SK-N-SH (cell line): ENCODE data around the gene SYT7. TPM values are rescaled to one million over a fixed set of nuclear protein-coding genes. Genes with fewer than 3 reads are reported as not detected.

Experiments used
- CTCF ChIA-PET: fragments of 300-600, 350-600 bp; formaldehyde crosslinking; extraction: SDS; loops from one replicate; lab custom pipeline; 2021; lab: Yijun Ruan, JAX
- POLR2A ChIA-PET: fragments of 350-600 bp; sonication (Branson Sonifier 250); formaldehyde crosslinking; extraction: SDS; loops from one replicate; lab custom pipeline; 2020; ENCODE audit warnings: antibody characterized with exemption, inconsistent platforms; lab: Yijun Ruan, JAX
- DNase-seq: peaks from one replicate; pipeline ENCODE4 v3.0.0; 2012
- H2AFZ ChIP-seq: fragments of 200-600 bp; sonication (generic); 2 replicates; pipeline ENCODE4 v1.8.1; 2016; ENCODE audit warnings: antibody characterized with exemption, mild to moderate bottlenecking, low read depth
- H3F3A ChIP-seq: fragments of 200-600 bp; sonication (generic); replicated peaks from 2 replicates; pipeline ENCODE3; 2016; ENCODE audit warnings: antibody characterized with exemption, mild to moderate bottlenecking; ENCODE audit not compliant: insufficient read depth
- H3K27ac ChIP-seq, 2 experiments: fragments of 200-500 bp in 1 of 2; fragments of 200-600 bp in 1 of 2; sonication (Bioruptor generic) in 1 of 2; sonication (generic), shearing (Covaris generic) in 1 of 2; 2 replicates each; pipeline versions ENCODE4 v1.5.1 to v1.6.1; 2014 to 2016; ENCODE audit warnings: low read depth in 2 of 2, inconsistent platforms in 1 of 2, low read length in 1 of 2, mild to moderate bottlenecking in 1 of 2, mixed read lengths in 1 of 2
- H3K27me3 ChIP-seq: fragments of 200-600 bp; sonication (generic), shearing (Covaris generic); 2 replicates; pipeline ENCODE4 v1.6.1; 2016; ENCODE audit warnings: mixed run types; ENCODE audit not compliant: insufficient read depth
- H3K36me3 ChIP-seq, 2 experiments: fragments of 200-500 bp in 1 of 2; fragments of 200-600 bp in 1 of 2; sonication (Bioruptor generic) in 1 of 2; sonication (generic) in 1 of 2; replicated peaks in 1 of 2; 2 replicates each; pipeline versions ENCODE3 to v1.5.1; 2014 to 2016; ENCODE audit warnings: low read length in 1 of 2, mild to moderate bottlenecking in 1 of 2; ENCODE audit not compliant: insufficient read depth in 2 of 2, control insufficient read depth in 1 of 2
- H3K4me1 ChIP-seq, 2 experiments: fragments of 200-500 bp in 1 of 2; fragments of 200-600 bp in 1 of 2; sonication (Bioruptor generic) in 1 of 2; sonication (generic), shearing (Covaris generic) in 1 of 2; 2 replicates each; pipeline versions ENCODE4 v1.5.1 to v1.6.1; 2014 to 2016; ENCODE audit warnings: low read depth in 1 of 2, low read length in 1 of 2, mixed run types in 1 of 2; ENCODE audit not compliant: insufficient read depth in 2 of 2, control insufficient read depth in 1 of 2
- H3K4me2 ChIP-seq: fragments of 200-600 bp; sonication (generic), shearing (Covaris generic); 2 replicates; pipeline ENCODE4 v1.6.1; 2017; ENCODE audit warnings: mixed run types
- H3K4me3 ChIP-seq, 2 experiments: fragments of 200-500 bp in 1 of 2; fragments of 200-600 bp in 1 of 2; sonication (Bioruptor generic) in 1 of 2; sonication (generic), shearing (Covaris generic) in 1 of 2; 2 replicates each; pipeline versions ENCODE4 v1.5.1 to v1.8.1; 2014 to 2016; ENCODE audit warnings: low read depth in 2 of 2, inconsistent platforms in 1 of 2, low read length in 1 of 2, mild to moderate bottlenecking in 1 of 2, mixed read lengths in 1 of 2, moderate library complexity in 1 of 2
- H3K79me2 ChIP-seq: fragments of 200-600 bp; sonication (generic); 2 replicates; pipeline ENCODE4 v1.8.1; 2017; ENCODE audit warnings: mild to moderate bottlenecking; ENCODE audit not compliant: insufficient read depth
- H3K9ac ChIP-seq: fragments of 200-600 bp; sonication (generic); 2 replicates; pipeline ENCODE4 v1.6.1; 2017; ENCODE audit warnings: mixed run types
- H3K9me2 ChIP-seq: fragments of 200-600 bp; sonication (generic); 2 replicates; pipeline ENCODE4 v1.6.1; 2017; ENCODE audit warnings: mixed run types
- H3K9me3 ChIP-seq: fragments of 200-600 bp; sonication (generic); 2 replicates; pipeline ENCODE4 v1.6.1; 2017; ENCODE audit warnings: mixed run types, mild to moderate bottlenecking, moderate library complexity
- H4K20me1 ChIP-seq: fragments of 200-600 bp; sonication (generic); 2 replicates; pipeline ENCODE4 v1.6.1; 2017; ENCODE audit warnings: mild to moderate bottlenecking, mixed run types; ENCODE audit not compliant: insufficient read depth
- CHD2 ChIP-seq: fragments of 150-350 bp; IDR thresholded peaks from 2 replicates; pipeline ENCODE4 v1.6.1; 2018; ENCODE audit warnings: low read length; ENCODE audit not compliant: partially characterized antibody
- ELF1 ChIP-seq: IDR thresholded peaks from 2 replicates; pipeline ENCODE4 v1.4.0; 2012
- EP300 ChIP-seq, 2 experiments: IDR thresholded peaks; 2 replicates each; pipeline versions ENCODE4 v1.4.0 to v1.6.1; 2012; ENCODE audit warnings: borderline replicate concordance in 1 of 2, low read depth in 1 of 2, low read length in 1 of 2
- EZH2phosphoT487 ChIP-seq: fragments of 200-600 bp; sonication (generic); IDR thresholded peaks from 2 replicates; pipeline ENCODE4 v1.6.1; 2017; ENCODE audit warnings: low read depth, mixed run types, mild to moderate bottlenecking, antibody characterized with exemption, moderate library complexity, borderline replicate concordance
- FOSL2 ChIP-seq: IDR thresholded peaks from 2 replicates; pipeline ENCODE4 v1.4.0; 2012; ENCODE audit warnings: low read depth, mild to moderate bottlenecking, moderate library complexity, borderline replicate concordance
- FOXJ3 ChIP-seq: sonication (generic); formaldehyde crosslinking; IDR thresholded peaks from 2 replicates; pipeline ENCODE4 v1.5.1; 2020; ENCODE audit warnings: mild to moderate bottlenecking, missing genetic modification reagents
- FOXM1 ChIP-seq: IDR thresholded peaks from 2 replicates; pipeline ENCODE4 v1.4.0; 2012; ENCODE audit warnings: low read depth, mild to moderate bottlenecking
- GABPA ChIP-seq: IDR thresholded peaks from 2 replicates; pipeline ENCODE4 v1.4.0; 2012; ENCODE audit warnings: low read depth, mild to moderate bottlenecking
- NFIC ChIP-seq: IDR thresholded peaks from 2 replicates; pipeline ENCODE4 v1.4.0; 2012; ENCODE audit warnings: borderline replicate concordance
- RAD21 ChIP-seq: IDR thresholded peaks from 2 replicates; pipeline ENCODE4 v1.6.1; 2012; ENCODE audit warnings: mild to moderate bottlenecking, low read length
- RCOR1 ChIP-seq: fragments of 150-350 bp; IDR thresholded peaks from 2 replicates; pipeline ENCODE4 v1.6.1; 2017; ENCODE audit warnings: antibody characterized with exemption, low read length
- RXRA ChIP-seq: IDR thresholded peaks from 2 replicates; pipeline ENCODE4 v1.4.0; 2012; ENCODE audit warnings: low read depth, mild to moderate bottlenecking, borderline replicate concordance
- SIN3A ChIP-seq: IDR thresholded peaks from 2 replicates; pipeline ENCODE4 v1.6.1; 2012; ENCODE audit warnings: low read depth, mild to moderate bottlenecking, low read length, moderate library complexity, borderline replicate concordance
- SMC3 ChIP-seq: IDR thresholded peaks from 2 replicates; pipeline ENCODE4 v1.6.1; 2012; ENCODE audit warnings: low read depth, low read length, improper control_type of control experiment
- TAF1 ChIP-seq: IDR thresholded peaks from 2 replicates; pipeline ENCODE4 v1.6.1; 2012; ENCODE audit warnings: low read depth, mild to moderate bottlenecking, low read length, moderate library complexity, borderline replicate concordance
- TCF12 ChIP-seq: IDR thresholded peaks from 2 replicates; pipeline ENCODE4 v1.4.0; 2012
- YY1 ChIP-seq: IDR thresholded peaks from 2 replicates; pipeline ENCODE4 v1.4.0; 2012; ENCODE audit warnings: low read depth, mild to moderate bottlenecking
- WGBS: methylation state at CpG from one replicate; pipeline ENCODE4 v1.1.6; 2017; ENCODE audit warnings: low lambda C conversion rate; 5-methylcytosine and 5-hydroxymethylcytosine counted together
- polyA plus RNA-seq, 3 experiments: library from polyadenylated mRNA; depleted of rRNA; stranded (reverse); fragments of >200 nt; gene quantifications; 2 replicates each; pipeline ENCODE4 v1.2.3, GENCODE V29; 2012
- TF ChIP-seq, protein P1 (sequence below): IDR thresholded peaks from 2 replicates; pipeline ENCODE4 v1.6.1; 2012; ENCODE audit warnings: mild to moderate bottlenecking, low read depth, low read length, moderate library complexity
- TF ChIP-seq, protein P2 (sequence below): IDR thresholded peaks from 2 replicates; pipeline ENCODE4 v1.4.0; 2012; ENCODE audit warnings: low read depth, borderline replicate concordance
- TF ChIP-seq, protein P3 (sequence below): fragments of 150-350 bp; IDR thresholded peaks from 2 replicates; pipeline ENCODE4 v1.6.1; 2016; ENCODE audit warnings: mild to moderate bottlenecking, low read depth, low read length

Gene SYT7
- polyA plus RNA-seq, 1 of the 3 experiments (the other 2 are of a cell fraction), result 1.1 TPM

DNA sequence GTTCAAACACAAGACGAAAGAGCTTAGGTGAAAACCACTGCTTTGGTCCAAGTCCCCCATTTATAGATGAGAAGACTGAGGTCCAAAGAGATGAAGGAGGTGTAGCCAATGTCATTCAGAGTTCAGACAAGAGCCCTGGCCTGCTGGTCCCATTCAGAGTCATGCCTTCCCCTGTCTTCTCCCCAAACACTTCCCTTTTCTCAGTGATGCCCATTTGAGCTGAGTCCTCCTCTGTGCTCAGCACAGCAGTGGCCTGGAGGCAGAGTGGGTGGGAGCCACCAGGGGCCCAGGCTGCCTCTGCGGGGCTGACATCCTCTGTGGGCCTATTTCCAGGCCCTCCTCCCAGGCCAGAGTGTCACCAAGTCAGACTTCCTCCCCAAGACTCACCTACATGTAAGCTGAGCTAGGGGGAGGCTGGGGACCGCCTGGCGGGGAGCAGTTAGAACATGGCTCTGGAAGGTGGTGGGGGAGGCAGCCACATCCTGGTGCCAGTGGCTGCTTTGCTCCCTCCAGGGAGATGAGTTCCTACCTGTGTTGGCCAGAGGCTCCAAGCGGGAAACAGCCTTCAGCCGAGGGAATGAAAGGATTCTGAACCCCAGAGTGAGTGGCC is 94.8 kb downstream of the SYT7 start:
- DNase-seq, result no peak
- Histone ChIP-seq H3K9me2 (no peaks in the 10 kb centered on the region), H3K27me3 (no peaks in the 10 kb centered on the region), H3K4me3 (no peak overlapping the region), H3K79me2 (no peaks in the 10 kb centered on the region), H4K20me1 (no peaks in the 10 kb centered on the region), H3F3A (no peaks in the 10 kb centered on the region), H3K9me3 (no peaks in the 10 kb centered on the region), H3K27ac (no peak overlapping the region), H3K4me2 (no peak overlapping the region), H3K36me3 (no peaks in the 10 kb centered on the region), H3K9ac (no peak overlapping the region), H2AFZ (no peak overlapping the region), H3K4me1 (peaks cover 6 to 28% of the 10 kb centered on the region in 2 experiments; a peak in 1 of 4 replicates)
- CTCF ChIA-PET, result interaction anchor here (1.1 to 21.8 kb wide), 3 partner anchors 35 to 153 kb away, joined by 3 to 670 read pairs (median 4); partner anchors contain the start of gene LRRC10B
- POLR2A ChIA-PET, result no interaction called here
- 93% methylated on average over 5 of the region's 6 CpGs for WGBS
- TF ChIP-seq RCOR1, result no peak
- TF ChIP-seq FOXM1, result no peak
- TF ChIP-seq TCF12, result no peak
- no peak for TF ChIP-seq TAF1
- no peak for TF ChIP-seq YY1
- no peak for TF ChIP-seq RAD21
- TF ChIP-seq, protein P1, sequence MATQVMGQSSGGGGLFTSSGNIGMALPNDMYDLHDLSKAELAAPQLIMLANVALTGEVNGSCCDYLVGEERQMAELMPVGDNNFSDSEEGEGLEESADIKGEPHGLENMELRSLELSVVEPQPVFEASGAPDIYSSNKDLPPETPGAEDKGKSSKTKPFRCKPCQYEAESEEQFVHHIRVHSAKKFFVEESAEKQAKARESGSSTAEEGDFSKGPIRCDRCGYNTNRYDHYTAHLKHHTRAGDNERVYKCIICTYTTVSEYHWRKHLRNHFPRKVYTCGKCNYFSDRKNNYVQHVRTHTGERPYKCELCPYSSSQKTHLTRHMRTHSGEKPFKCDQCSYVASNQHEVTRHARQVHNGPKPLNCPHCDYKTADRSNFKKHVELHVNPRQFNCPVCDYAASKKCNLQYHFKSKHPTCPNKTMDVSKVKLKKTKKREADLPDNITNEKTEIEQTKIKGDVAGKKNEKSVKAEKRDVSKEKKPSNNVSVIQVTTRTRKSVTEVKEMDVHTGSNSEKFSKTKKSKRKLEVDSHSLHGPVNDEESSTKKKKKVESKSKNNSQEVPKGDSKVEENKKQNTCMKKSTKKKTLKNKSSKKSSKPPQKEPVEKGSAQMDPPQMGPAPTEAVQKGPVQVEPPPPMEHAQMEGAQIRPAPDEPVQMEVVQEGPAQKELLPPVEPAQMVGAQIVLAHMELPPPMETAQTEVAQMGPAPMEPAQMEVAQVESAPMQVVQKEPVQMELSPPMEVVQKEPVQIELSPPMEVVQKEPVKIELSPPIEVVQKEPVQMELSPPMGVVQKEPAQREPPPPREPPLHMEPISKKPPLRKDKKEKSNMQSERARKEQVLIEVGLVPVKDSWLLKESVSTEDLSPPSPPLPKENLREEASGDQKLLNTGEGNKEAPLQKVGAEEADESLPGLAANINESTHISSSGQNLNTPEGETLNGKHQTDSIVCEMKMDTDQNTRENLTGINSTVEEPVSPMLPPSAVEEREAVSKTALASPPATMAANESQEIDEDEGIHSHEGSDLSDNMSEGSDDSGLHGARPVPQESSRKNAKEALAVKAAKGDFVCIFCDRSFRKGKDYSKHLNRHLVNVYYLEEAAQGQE, result no peak
- TF ChIP-seq ELF1, result no peak
- TF ChIP-seq CHD2, result no peak
- no peak for TF ChIP-seq SIN3A
- TF ChIP-seq, protein P2, sequence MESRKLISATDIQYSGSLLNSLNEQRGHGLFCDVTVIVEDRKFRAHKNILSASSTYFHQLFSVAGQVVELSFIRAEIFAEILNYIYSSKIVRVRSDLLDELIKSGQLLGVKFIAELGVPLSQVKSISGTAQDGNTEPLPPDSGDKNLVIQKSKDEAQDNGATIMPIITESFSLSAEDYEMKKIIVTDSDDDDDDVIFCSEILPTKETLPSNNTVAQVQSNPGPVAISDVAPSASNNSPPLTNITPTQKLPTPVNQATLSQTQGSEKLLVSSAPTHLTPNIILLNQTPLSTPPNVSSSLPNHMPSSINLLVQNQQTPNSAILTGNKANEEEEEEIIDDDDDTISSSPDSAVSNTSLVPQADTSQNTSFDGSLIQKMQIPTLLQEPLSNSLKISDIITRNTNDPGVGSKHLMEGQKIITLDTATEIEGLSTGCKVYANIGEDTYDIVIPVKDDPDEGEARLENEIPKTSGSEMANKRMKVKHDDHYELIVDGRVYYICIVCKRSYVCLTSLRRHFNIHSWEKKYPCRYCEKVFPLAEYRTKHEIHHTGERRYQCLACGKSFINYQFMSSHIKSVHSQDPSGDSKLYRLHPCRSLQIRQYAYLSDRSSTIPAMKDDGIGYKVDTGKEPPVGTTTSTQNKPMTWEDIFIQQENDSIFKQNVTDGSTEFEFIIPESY, result no peak
- TF ChIP-seq NFIC, result no peak
- TF ChIP-seq, protein P3, sequence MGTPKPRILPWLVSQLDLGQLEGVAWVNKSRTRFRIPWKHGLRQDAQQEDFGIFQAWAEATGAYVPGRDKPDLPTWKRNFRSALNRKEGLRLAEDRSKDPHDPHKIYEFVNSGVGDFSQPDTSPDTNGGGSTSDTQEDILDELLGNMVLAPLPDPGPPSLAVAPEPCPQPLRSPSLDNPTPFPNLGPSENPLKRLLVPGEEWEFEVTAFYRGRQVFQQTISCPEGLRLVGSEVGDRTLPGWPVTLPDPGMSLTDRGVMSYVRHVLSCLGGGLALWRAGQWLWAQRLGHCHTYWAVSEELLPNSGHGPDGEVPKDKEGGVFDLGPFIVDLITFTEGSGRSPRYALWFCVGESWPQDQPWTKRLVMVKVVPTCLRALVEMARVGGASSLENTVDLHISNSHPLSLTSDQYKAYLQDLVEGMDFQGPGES, result no peak
- TF ChIP-seq GABPA, result no peak
- TF ChIP-seq RXRA, result no peak
- TF ChIP-seq EP300 (IDR thresholded peaks at IDR 0.05; ENCODE audit: borderline replicate concordance in 1 of 2, low read depth in 1 of 2, low read length in 1 of 2), result no peak
- no peak for TF ChIP-seq SMC3
- TF ChIP-seq FOXJ3, result no peak
- TF ChIP-seq EZH2phosphoT487, result no peak
- no peak for TF ChIP-seq FOSL2
